ENCODE results near the gene RIPOR3. TPM values are rescaled to one million over a fixed set of nuclear protein-coding genes. Genes with fewer than 3 reads are reported as not detected.

The RIPOR3 gene
- total and polyA plus RNA-seq, 9 of the 15 experiments (the other 6 are each of a cell fraction or from before 2014, with no cell fraction given) = 3.3 to 62.7 (median 21.4) TPM

GRCh38 chr20:50645253-50646068 lies 45.9 kb downstream of the RIPOR3 start:
- intact Hi-C loops (cut with micrococcal nuclease) = no loop called here
- FAIRE-seq (no peak), DNase-seq (ENCODE audit: extremely low read depth in 1 of 4, low spot score in 3 of 4) (peak in 1 of 4 experiments; percentile 41), ATAC-seq (peak; percentile 22; the same call in 2 of the 3 replicates)
- Histone ChIP-seq H3K4me1 (replicated peaks in 1 of 2; ENCODE audit: control insufficient read depth in 2 of 2, insufficient read depth in 2 of 2, low read length in 2 of 2) (peaks cover 8 to 28% of the 10 kb centered on the region in 2 experiments), H3K36me3 (ENCODE audit: control insufficient read depth, insufficient read depth, low read length) (peaks cover 13% of the 10 kb centered on the region; the same call in 2 of the 3 replicates), H4K20me1 (replicated peaks; ENCODE audit: control insufficient read depth, insufficient read depth, low read length) (peaks cover 3% of the 10 kb centered on the region; the same call in 1 of the 2 replicates), H3K79me2 (ENCODE audit: control insufficient read depth, insufficient read depth, low read length) (peaks cover 38% of the 10 kb centered on the region), H3K9me1 (ENCODE audit: control insufficient read depth, insufficient read depth, low read length) (peaks cover 3% of the 10 kb centered on the region), H3K9me3 (replicated peaks; ENCODE audit: control insufficient read depth, insufficient read depth, low read depth, low read length) (peaks cover 4% of the 10 kb centered on the region), H3K27ac (ENCODE audit: extremely low read depth, low read depth, low read length) (no peak overlapping the region), H3K27me3 (ENCODE audit: control insufficient read depth in 2 of 2, insufficient read depth in 2 of 2, low read length in 2 of 2) (no peaks in the 10 kb centered on the region), H3K4me2 (ENCODE audit: insufficient read depth, low read length) (no peak overlapping the region), H3K9ac (ENCODE audit: insufficient read depth in 1 of 2, low read depth in 2 of 2, low read length in 2 of 2) (no peak overlapping the region), H3K4me3 (no peak overlapping the region), H2AFZ (ENCODE audit: low read depth, low read length) (no peak overlapping the region)
- in situ Hi-C loops (cut with MboI) = no loop called here
- 73% methylated on average over 23 of the region's 23 CpGs for WGBS (ENCODE audit: insufficient coverage, low coverage, missing lambda C conversion rate)
- ChIA-PET POLR2A (no interaction called here), CTCF (ENCODE audit: low intra/inter-chr PET ratio) (no interaction called here)
- BruUV-seq (replicated peaks) = no TSS peak
- no peak for TF ChIP-seq HIVEP1 (CRISPR knock-in tag; IDR thresholded peaks at IDR 0.05)
- TF ChIP-seq CHD4 (IDR thresholded peaks at IDR 0.05; ENCODE audit: insufficient read depth, insufficient replicate concordance, low read depth, low read length, poor library complexity, severe bottlenecking) = no peak
- no peak for TF ChIP-seq PRPF4 (IDR thresholded peaks at IDR 0.05; ENCODE audit: insufficient read depth, low read depth, low read length, poor library complexity, severe bottlenecking)
- no peak for TF ChIP-seq STAT5A (IDR thresholded peaks at IDR 0.05; ENCODE audit: borderline replicate concordance, low read length)
- no peak for TF ChIP-seq ZNF695 (CRISPR knock-in tag; IDR thresholded peaks at IDR 0.05)
- TF ChIP-seq HCFC1 (IDR thresholded peaks at IDR 0.05; ENCODE audit: low read depth, low read length) = no peak
- no peak for TF ChIP-seq E2F5 (CRISPR knock-in tag; IDR thresholded peaks at IDR 0.05)
- no peak for TF ChIP-seq ELF1 (tag; IDR thresholded peaks at IDR 0.05)
- no peak for TF ChIP-seq CEBPG (CRISPR knock-in tag; IDR thresholded peaks at IDR 0.05)
- no peak for TF ChIP-seq CEBPG (tag; conservative IDR thresholded peaks at IDR 0.05 in 1 of 2, IDR thresholded peaks at IDR 0.05 in 1 of 2)
- no peak for TF ChIP-seq ZZZ3 (IDR thresholded peaks at IDR 0.05)
- no peak for TF ChIP-seq XRCC3 (IDR thresholded peaks at IDR 0.05)
- TF ChIP-seq WHSC1 (IDR thresholded peaks at IDR 0.05; ENCODE audit: low read length) = no peak
- TF ChIP-seq, protein P1, sequence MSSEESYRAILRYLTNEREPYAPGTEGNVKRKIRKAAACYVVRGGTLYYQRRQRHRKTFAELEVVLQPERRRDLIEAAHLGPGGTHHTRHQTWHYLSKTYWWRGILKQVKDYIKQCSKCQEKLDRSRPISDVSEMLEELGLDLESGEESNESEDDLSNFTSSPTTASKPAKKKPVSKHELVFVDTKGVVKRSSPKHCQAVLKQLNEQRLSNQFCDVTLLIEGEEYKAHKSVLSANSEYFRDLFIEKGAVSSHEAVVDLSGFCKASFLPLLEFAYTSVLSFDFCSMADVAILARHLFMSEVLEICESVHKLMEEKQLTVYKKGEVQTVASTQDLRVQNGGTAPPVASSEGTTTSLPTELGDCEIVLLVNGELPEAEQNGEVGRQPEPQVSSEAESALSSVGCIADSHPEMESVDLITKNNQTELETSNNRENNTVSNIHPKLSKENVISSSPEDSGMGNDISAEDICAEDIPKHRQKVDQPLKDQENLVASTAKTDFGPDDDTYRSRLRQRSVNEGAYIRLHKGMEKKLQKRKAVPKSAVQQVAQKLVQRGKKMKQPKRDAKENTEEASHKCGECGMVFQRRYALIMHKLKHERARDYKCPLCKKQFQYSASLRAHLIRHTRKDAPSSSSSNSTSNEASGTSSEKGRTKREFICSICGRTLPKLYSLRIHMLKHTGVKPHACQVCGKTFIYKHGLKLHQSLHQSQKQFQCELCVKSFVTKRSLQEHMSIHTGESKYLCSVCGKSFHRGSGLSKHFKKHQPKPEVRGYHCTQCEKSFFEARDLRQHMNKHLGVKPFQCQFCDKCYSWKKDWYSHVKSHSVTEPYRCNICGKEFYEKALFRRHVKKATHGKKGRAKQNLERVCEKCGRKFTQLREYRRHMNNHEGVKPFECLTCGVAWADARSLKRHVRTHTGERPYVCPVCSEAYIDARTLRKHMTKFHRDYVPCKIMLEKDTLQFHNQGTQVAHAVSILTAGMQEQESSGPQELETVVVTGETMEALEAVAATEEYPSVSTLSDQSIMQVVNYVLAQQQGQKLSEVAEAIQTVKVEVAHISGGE (CRISPR knock-in tag; IDR thresholded peaks at IDR 0.05) = peak in 1 of 3 experiments; percentile 15; a peak in 1 of 6 replicates
- TF ChIP-seq ZNF384 (IDR thresholded peaks at IDR 0.05; ENCODE audit: low read depth, low read length) = no peak
- TF ChIP-seq ESRRA (IDR thresholded peaks at IDR 0.05; ENCODE audit: borderline replicate concordance, low read depth) = no peak
- no peak for TF ChIP-seq ZNF263 (CRISPR knock-in tag; IDR thresholded peaks at IDR 0.05; ENCODE audit: borderline replicate concordance)

Measured in K562 (cell line).